ENCODE results near the gene ADSS1.

ADSS1 gene

GRCh38 chr14:104678901-104679705 lies 44.9 kb upstream of the ADSS1 start:
- TF ChIP-seq CTCF (IDR thresholded peaks at IDR 0.05; ENCODE audit: low read length) (no peak), EZH2 (IDR thresholded peaks at IDR 0.05; ENCODE audit: borderline replicate concordance, low read length) (no peak)
- H2AFZ ChIP-seq (ENCODE audit: low read length): no peak overlapping the region
- no peaks in the 10 kb centered on the region for H3F3A ChIP-seq (ENCODE audit: insufficient read depth, low read length)
- no peaks in the 10 kb centered on the region for H4K20me1 ChIP-seq (ENCODE audit: insufficient read depth, low read length)
- H3K9ac ChIP-seq (ENCODE audit: low read length): no peak overlapping the region
- no peaks in the 10 kb centered on the region for H3K9me2 ChIP-seq (ENCODE audit: low read depth, low read length)
- H3K4me1 ChIP-seq (ENCODE audit: insufficient read depth, low read length, severe bottlenecking): peaks cover 19% of the 10 kb centered on the region
- H3K36me3 ChIP-seq (ENCODE audit: insufficient read depth, low read length): no peaks in the 10 kb centered on the region
- H3K4me2 ChIP-seq (ENCODE audit: low read length): no peak overlapping the region
- no peaks in the 10 kb centered on the region for H3K79me2 ChIP-seq (ENCODE audit: insufficient read depth, low read length)
- no peak overlapping the region for H3K27ac ChIP-seq (ENCODE audit: low read depth, low read length, poor library complexity, severe bottlenecking)
- H3K27me3 ChIP-seq (ENCODE audit: insufficient read depth, low read length): peaks cover 12% of the 10 kb centered on the region
- H3K9me3 ChIP-seq (ENCODE audit: low read length): 0 out of 2 replicates have a peak, but pooled peaks cover 2% of the 10 kb centered on the region
- no peak overlapping the region for H3K4me3 ChIP-seq (ENCODE audit: low read depth, low read length, poor library complexity, severe bottlenecking)

GRCh38 chr14:104680056-104680805 lies 43.8 kb upstream of the ADSS1 start:
- Histone ChIP-seq H3K9ac (ENCODE audit: low read length) (no peak overlapping the region), H3K4me2 (ENCODE audit: low read length) (no peak overlapping the region), H3K27ac (ENCODE audit: low read depth, low read length, poor library complexity, severe bottlenecking) (no peak overlapping the region)

More at GRCh38 chr14:104680056-104680805, 43.8 kb upstream of the ADSS1 start:
- Histone ChIP-seq H3K36me3 (ENCODE audit: insufficient read depth, low read length) (no peaks in the 10 kb centered on the region), H3F3A (ENCODE audit: insufficient read depth, low read length) (no peaks in the 10 kb centered on the region), H4K20me1 (ENCODE audit: insufficient read depth, low read length) (no peaks in the 10 kb centered on the region), H3K9me2 (ENCODE audit: low read depth, low read length) (no peaks in the 10 kb centered on the region), H3K27me3 (ENCODE audit: insufficient read depth, low read length) (peaks cover 12% of the 10 kb centered on the region), H3K4me1 (ENCODE audit: insufficient read depth, low read length, severe bottlenecking) (peaks cover 19% of the 10 kb centered on the region), H3K79me2 (ENCODE audit: insufficient read depth, low read length) (no peaks in the 10 kb centered on the region), H3K9me3 (ENCODE audit: low read length) (no peaks in the 10 kb centered on the region), H3K4me3 (ENCODE audit: low read depth, low read length, poor library complexity, severe bottlenecking) (no peak overlapping the region), H2AFZ (ENCODE audit: low read length) (no peak overlapping the region)
- no peak for TF ChIP-seq EZH2 (IDR thresholded peaks at IDR 0.05; ENCODE audit: borderline replicate concordance, low read length)
- TF ChIP-seq CTCF (IDR thresholded peaks at IDR 0.05; ENCODE audit: low read length): no peak
